PC-9 (cell line): ENCODE measurements around the gene DDR1. TPM values are rescaled to one million over a fixed set of nuclear protein-coding genes. Genes with fewer than 3 reads are reported as not detected.
"Not testable (repeated sequence)": the region's sequence is repeated elsewhere in the genome, so short reads cannot be mapped to it uniquely, and the experiment has no call there.

ENCODE experiments used
- BruUV-seq: library from RNA; stranded (reverse); fragments of 400-500 nt; replicated peaks from 2 replicates; lab custom pipeline; 2021; lab: Mats Ljungman, UMichigan
- CTCF ChIA-PET: fragments of 300-600 bp; sonication (Branson Sonifier 250); formaldehyde crosslinking; loops from one replicate; lab custom pipeline; 2022; ENCODE audit warnings: antibody characterized with exemption; lab: Charles Lee
- POLR2A ChIA-PET: fragments of 300-600 bp; sonication (Branson Sonifier 250); formaldehyde crosslinking; loops from one replicate; lab custom pipeline; 2022; ENCODE audit warnings: antibody characterized with exemption; ENCODE audit not compliant: unreplicated experiment; lab: Charles Lee
- DNase-seq, 2 experiments: peaks; one replicate each; pipeline versions ENCODE4 v3.0.0 to v3.0.0-alpha.2; 2015 to 2022; ENCODE audit warnings: mixed read lengths in 1 of 2
- H2AFZ ChIP-seq: fragments of 200-600 bp; sonication (generic); 2 replicates; pipeline ENCODE4 v1.8.1; 2017; ENCODE audit warnings: antibody characterized with exemption
- H3F3A ChIP-seq: fragments of 200-600 bp; sonication (generic); 2 replicates; pipeline ENCODE4 v1.8.1; 2017; ENCODE audit warnings: antibody characterized with exemption, mild to moderate bottlenecking, low read depth; ENCODE audit not compliant: insufficient read depth
- H3K27ac ChIP-seq: fragments of 200-600 bp; sonication (generic); 2 replicates; pipeline ENCODE4 v1.6.1; 2016; ENCODE audit warnings: mixed run types
- H3K27me3 ChIP-seq: fragments of 200-600 bp; sonication (generic); 2 replicates; pipeline ENCODE4 v1.6.1; 2016; ENCODE audit warnings: low read depth, mixed run types; ENCODE audit not compliant: insufficient read depth
- H3K36me3 ChIP-seq: fragments of 200-600 bp; sonication (generic); 2 replicates; pipeline ENCODE4 v1.6.1; 2016; ENCODE audit warnings: low read depth, mixed run types
- H3K4me1 ChIP-seq: fragments of 200-600 bp; sonication (generic); replicated peaks from 2 replicates; pipeline ENCODE4 v1.6.1; 2016; ENCODE audit warnings: mixed run types; ENCODE audit not compliant: insufficient read depth
- H3K4me2 ChIP-seq: fragments of 200-600 bp; sonication (generic); 2 replicates; pipeline ENCODE4 v1.6.1; 2017; ENCODE audit warnings: mixed run types
- H3K4me3 ChIP-seq: fragments of 200-600 bp; sonication (generic); 2 replicates; pipeline ENCODE4 v1.6.1; 2016; ENCODE audit warnings: mixed run types
- H3K79me2 ChIP-seq: fragments of 200-600 bp; sonication (generic); 2 replicates; pipeline ENCODE4 v1.6.1; 2017; ENCODE audit warnings: low read depth, mixed run types
- H3K9me2 ChIP-seq: fragments of 200-600 bp; sonication (generic); 2 replicates; pipeline ENCODE4 v1.8.1; 2017; ENCODE audit warnings: mild to moderate bottlenecking; ENCODE audit not compliant: insufficient read depth
- H3K9me3 ChIP-seq: fragments of 200-600 bp; sonication (generic); 2 replicates; pipeline ENCODE4 v1.8.1; 2016; ENCODE audit warnings: low read depth; ENCODE audit not compliant: insufficient read depth
- H4K20me1 ChIP-seq: fragments of 200-600 bp; sonication (generic); 2 replicates; pipeline ENCODE4 v1.8.1; 2017; ENCODE audit not compliant: insufficient read depth
- EZH2 ChIP-seq: fragments of 200-600 bp; sonication (generic); IDR thresholded peaks from 2 replicates; pipeline ENCODE4 v1.8.0; 2017; ENCODE audit warnings: antibody characterized with exemption, low read depth
- intact Hi-C: fragments of 100-400 bp; cut with micrococcal nuclease; formaldehyde crosslinking; loops from one replicate; pipeline ENCODE4 v1.10.0; 2022; ENCODE audit not compliant: unreplicated experiment
- total RNA-seq: library from RNA; stranded (reverse); gene quantifications from 2 replicates; pipeline ENCODE4 v1.2.3, GENCODE V29; 2021
- TF ChIP-seq, protein P1 (sequence below): fragments of 200-600 bp; sonication (generic); conservative IDR thresholded peaks from 2 replicates; pipeline ENCODE4 v1.6.1; 2017; ENCODE audit warnings: mixed run types, antibody characterized with exemption, mild to moderate bottlenecking, moderate library complexity

The DDR1 gene
- total RNA-seq, 1 experiment from 2014 or later, result 267 TPM

DNA sequence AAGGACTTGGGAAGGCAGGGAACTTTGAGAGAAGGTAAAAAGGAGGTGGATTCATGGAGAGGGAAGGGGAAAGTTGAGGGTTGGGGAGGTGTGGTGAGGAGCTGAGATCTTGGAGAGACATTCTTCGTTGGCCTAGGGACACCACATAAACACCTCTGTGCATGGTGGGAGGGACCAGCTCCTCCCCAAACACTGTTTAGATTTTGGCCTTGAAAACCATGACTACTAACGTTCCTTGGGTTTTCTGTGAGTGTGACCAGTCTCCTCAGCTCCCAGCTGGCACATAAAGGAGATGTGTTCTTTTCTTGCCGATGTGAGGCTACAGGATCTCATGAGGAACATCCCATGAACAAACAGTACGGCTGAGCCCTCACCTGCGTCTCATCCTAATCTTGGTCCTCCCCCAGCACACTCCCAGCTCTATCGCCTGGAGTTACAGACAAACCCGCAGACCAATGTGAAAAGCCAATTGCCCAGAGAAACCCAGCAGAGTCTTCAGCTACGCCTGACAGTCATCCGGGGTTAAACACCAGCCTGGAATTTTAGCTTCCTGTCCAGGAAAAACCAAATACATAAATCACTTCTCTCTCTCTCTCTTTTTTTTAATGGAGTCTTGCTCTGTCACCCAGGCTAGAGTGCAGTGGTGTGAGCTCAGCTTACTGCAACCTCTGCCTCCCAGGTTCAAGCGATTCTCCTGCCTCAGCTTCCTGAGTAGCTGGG, 22.0 kb upstream of the DDR1 start:
- intact Hi-C loops, result no loop called here
- no peak overlapping the region for H3K27ac ChIP-seq
- ChIA-PET POLR2A (no interaction called here), CTCF (interaction anchor here (0.6 kb wide), 1 partner anchor 139 kb away, joined by 3 read pairs; no protein-coding TSS in a partner anchor)
- no peak overlapping the region for H3K4me3 ChIP-seq
- H3K9me3 ChIP-seq, result peaks cover 8% of the 10 kb centered on the region; the same call in 1 of the 2 replicates
- H3K4me2 ChIP-seq, result no peak overlapping the region
- no peak overlapping the region for H2AFZ ChIP-seq
- no peaks in the 10 kb centered on the region for H3K79me2 ChIP-seq
- H3F3A ChIP-seq, result 0 out of 2 replicates have a peak, but pooled peaks cover 2% of the 10 kb centered on the region
- no peaks in the 10 kb centered on the region for H4K20me1 ChIP-seq
- no TSS peak for BruUV-seq
- no peaks in the 10 kb centered on the region for H3K27me3 ChIP-seq
- no peaks in the 10 kb centered on the region for H3K9me2 ChIP-seq
- H3K4me1 ChIP-seq, result peaks cover 10% of the 10 kb centered on the region
- H3K36me3 ChIP-seq, result no peaks in the 10 kb centered on the region
- DNase-seq, result no peak
- no peak for TF ChIP-seq EZH2
- TF ChIP-seq, protein P1, sequence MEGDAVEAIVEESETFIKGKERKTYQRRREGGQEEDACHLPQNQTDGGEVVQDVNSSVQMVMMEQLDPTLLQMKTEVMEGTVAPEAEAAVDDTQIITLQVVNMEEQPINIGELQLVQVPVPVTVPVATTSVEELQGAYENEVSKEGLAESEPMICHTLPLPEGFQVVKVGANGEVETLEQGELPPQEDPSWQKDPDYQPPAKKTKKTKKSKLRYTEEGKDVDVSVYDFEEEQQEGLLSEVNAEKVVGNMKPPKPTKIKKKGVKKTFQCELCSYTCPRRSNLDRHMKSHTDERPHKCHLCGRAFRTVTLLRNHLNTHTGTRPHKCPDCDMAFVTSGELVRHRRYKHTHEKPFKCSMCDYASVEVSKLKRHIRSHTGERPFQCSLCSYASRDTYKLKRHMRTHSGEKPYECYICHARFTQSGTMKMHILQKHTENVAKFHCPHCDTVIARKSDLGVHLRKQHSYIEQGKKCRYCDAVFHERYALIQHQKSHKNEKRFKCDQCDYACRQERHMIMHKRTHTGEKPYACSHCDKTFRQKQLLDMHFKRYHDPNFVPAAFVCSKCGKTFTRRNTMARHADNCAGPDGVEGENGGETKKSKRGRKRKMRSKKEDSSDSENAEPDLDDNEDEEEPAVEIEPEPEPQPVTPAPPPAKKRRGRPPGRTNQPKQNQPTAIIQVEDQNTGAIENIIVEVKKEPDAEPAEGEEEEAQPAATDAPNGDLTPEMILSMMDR, result no peak

DNA sequence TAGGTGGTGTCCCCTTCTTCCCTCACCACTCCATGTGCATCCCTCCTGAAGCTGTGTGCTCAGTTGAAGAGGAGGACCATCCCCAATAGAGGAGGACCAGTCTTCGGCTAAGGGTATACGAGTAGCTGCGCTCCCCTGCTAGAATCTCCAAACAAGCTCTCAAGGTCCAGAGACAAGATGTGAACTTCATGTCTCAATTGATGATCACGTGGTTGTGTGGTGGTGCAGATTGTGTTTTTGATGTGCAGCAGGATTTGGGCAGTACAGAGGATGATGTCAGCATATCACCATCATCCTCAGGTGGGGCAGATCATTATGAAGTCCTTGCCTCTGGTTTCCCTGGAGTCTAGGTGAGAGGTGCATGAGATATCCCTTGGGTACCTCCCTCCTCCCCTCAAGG, 20.0 kb upstream of the DDR1 start:
- TF ChIP-seq, protein P1, result no peak
- no peak for TF ChIP-seq EZH2
- H3K4me1 ChIP-seq, result no peaks in the 10 kb centered on the region
- H3K4me2 ChIP-seq, result no peak overlapping the region
- H3K27ac ChIP-seq, result no peak overlapping the region
- ChIA-PET CTCF (no interaction called here), POLR2A (no interaction called here)
- BruUV-seq, result no TSS peak
- H3K4me3 ChIP-seq, result no peak overlapping the region
- H3K27me3 ChIP-seq, result no peaks in the 10 kb centered on the region
- peaks cover 17% of the 10 kb centered on the region; the same call in 1 of the 2 replicates for H3K9me3 ChIP-seq
- no peak for DNase-seq
- H3K36me3 ChIP-seq, result no peaks in the 10 kb centered on the region
- H3K9me2 ChIP-seq, result no peaks in the 10 kb centered on the region
- H3F3A ChIP-seq, result peaks cover 1% of the 10 kb centered on the region; the same call in 1 of the 2 replicates
- H4K20me1 ChIP-seq, result no peaks in the 10 kb centered on the region
- no peaks in the 10 kb centered on the region for H3K79me2 ChIP-seq
- intact Hi-C loops, result no loop called here
- H2AFZ ChIP-seq, result no peak overlapping the region

DNA sequence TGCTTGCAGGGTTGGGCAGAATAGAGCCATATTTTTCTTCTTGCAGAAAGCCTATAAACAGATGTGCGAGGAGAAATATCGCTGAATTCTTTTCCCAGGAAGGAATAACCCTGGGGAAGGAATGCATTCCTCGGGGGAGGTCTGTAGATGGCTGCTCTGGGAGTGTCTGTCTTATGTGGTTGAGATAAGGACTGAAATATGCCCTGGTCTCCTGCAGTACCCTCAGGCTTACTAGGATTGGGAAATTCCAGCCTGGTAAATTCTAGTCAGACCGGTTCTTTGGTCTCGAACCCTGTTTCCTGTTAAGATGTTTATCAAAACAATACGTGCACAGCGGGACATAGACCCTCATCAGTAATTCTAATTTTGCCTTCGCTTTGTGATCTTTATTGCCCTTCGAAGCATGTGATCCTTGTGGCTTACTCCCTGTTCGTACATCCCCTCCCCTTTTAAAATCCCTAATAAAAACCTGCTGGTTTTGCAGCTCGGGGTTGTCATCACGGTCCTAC, 15.0 kb upstream of the DDR1 start:
- H4K20me1 ChIP-seq, H3K4me3 ChIP-seq, H3K27ac ChIP-seq, BruUV-seq, H3K4me2 ChIP-seq, H3K4me1 ChIP-seq, H3K27me3 ChIP-seq, H3K36me3 ChIP-seq, H2AFZ ChIP-seq, CTCF ChIA-PET, H3K79me2 ChIP-seq, H3F3A ChIP-seq, intact Hi-C loops, H3K9me2 ChIP-seq, POLR2A ChIA-PET: not testable (repeated sequence)
- DNase-seq, result peak; percentile 41 to 57
- H3K9me3 ChIP-seq, result peaks cover 16% of the 10 kb centered on the region; the same call in 1 of the 2 replicates
